H9 (cell line): ENCODE results near the gene ARHGEF2. TPM values are rescaled to one million over a fixed set of nuclear protein-coding genes. Genes with fewer than 3 reads are reported as not detected.
A peak's percentile ranks its signal among the peaks of the same experiment; 100 is the strongest.

Experiments used
- DNase-seq: peaks from one replicate; pipeline ENCODE4 v3.0.0-alpha.2; 2017
- H2AFZ ChIP-seq: one replicate; pipeline ENCODE4 v1.6.1; 2013; ENCODE audit warnings: mild to moderate bottlenecking, low read length, control low read depth, moderate library complexity
- H2AK5ac ChIP-seq: 2 replicates; pipeline ENCODE4 v1.6.1; 2013; ENCODE audit warnings: low read length, control low read depth, mixed read lengths; ENCODE audit not compliant: insufficient read length
- H2BK120ac ChIP-seq: one replicate; pipeline ENCODE4 v1.6.1; 2013; ENCODE audit warnings: low read depth, mild to moderate bottlenecking, low read length, control low read depth, inconsistent platforms; ENCODE audit not compliant: poor library complexity, severe bottlenecking
- H2BK12ac ChIP-seq: 2 replicates; pipeline ENCODE4 v1.6.1; 2013; ENCODE audit warnings: low read length, control low read depth, mixed read lengths, low read depth; ENCODE audit not compliant: insufficient read length
- H2BK15ac ChIP-seq: 2 replicates; pipeline ENCODE4 v1.6.1; 2013; ENCODE audit warnings: low read depth, low read length, control low read depth
- H2BK20ac ChIP-seq: one replicate; pipeline ENCODE4 v1.6.1; 2013; ENCODE audit warnings: low read depth, mild to moderate bottlenecking, low read length, control low read depth, inconsistent platforms; ENCODE audit not compliant: poor library complexity, severe bottlenecking
- H2BK5ac ChIP-seq: 2 replicates; pipeline ENCODE4 v1.6.1; 2013; ENCODE audit warnings: low read length, control low read depth, mixed read lengths; ENCODE audit not compliant: insufficient read length
- H3K14ac ChIP-seq: 2 replicates; pipeline ENCODE4 v1.6.1; 2013; ENCODE audit warnings: low read length, control low read depth; ENCODE audit not compliant: insufficient read depth
- H3K18ac ChIP-seq: 2 replicates; pipeline ENCODE4 v1.6.1; 2013; ENCODE audit warnings: low read depth, mild to moderate bottlenecking, mixed read lengths, low read length, control low read depth; ENCODE audit not compliant: insufficient read length
- H3K23ac ChIP-seq: 2 replicates; pipeline ENCODE4 v1.6.1; 2013; ENCODE audit warnings: low read length, control low read depth, mixed read lengths, low read depth; ENCODE audit not compliant: insufficient read length
- H3K23me2 ChIP-seq: 2 replicates; pipeline ENCODE4 v1.6.1; 2013; ENCODE audit warnings: low read depth, mild to moderate bottlenecking, mixed read lengths, low read length, control low read depth; ENCODE audit not compliant: insufficient read length, poor library complexity, severe bottlenecking
- H3K27ac ChIP-seq: 2 replicates; pipeline ENCODE4 v1.5.1; 2013; ENCODE audit warnings: low read length, control low read depth, mixed read lengths, low read depth; ENCODE audit not compliant: insufficient read length
- H3K27me3 ChIP-seq: 2 replicates; pipeline ENCODE4 v1.6.1; 2013; ENCODE audit warnings: low read length, control low read depth, inconsistent platforms; ENCODE audit not compliant: insufficient read depth
- H3K4ac ChIP-seq: 2 replicates; pipeline ENCODE4 v1.6.1; 2013; ENCODE audit warnings: low read depth, mild to moderate bottlenecking, control low read depth, inconsistent platforms, low read length, moderate library complexity
- H3K4me1 ChIP-seq: 2 replicates; pipeline ENCODE4 v1.6.1; 2013; ENCODE audit warnings: low read length, control low read depth, inconsistent platforms; ENCODE audit not compliant: insufficient read depth
- H3K4me2 ChIP-seq: 2 replicates; pipeline ENCODE4 v1.6.1; 2013; ENCODE audit warnings: low read length, control low read depth, mixed read lengths; ENCODE audit not compliant: insufficient read length, insufficient read depth
- H3K56ac ChIP-seq: 2 replicates; pipeline ENCODE4 v1.6.1; 2013; ENCODE audit warnings: low read depth, mild to moderate bottlenecking, mixed read lengths, low read length, control low read depth; ENCODE audit not compliant: insufficient read length
- H3K79me1 ChIP-seq: 2 replicates; pipeline ENCODE4 v1.6.1; 2013; ENCODE audit warnings: low read depth, mild to moderate bottlenecking, moderate library complexity, low read length, control low read depth, inconsistent platforms; ENCODE audit not compliant: insufficient read depth, poor library complexity, severe bottlenecking
- H3K79me2 ChIP-seq: 2 replicates; pipeline ENCODE4 v1.6.1; 2013; ENCODE audit warnings: low read length, control low read depth, inconsistent platforms; ENCODE audit not compliant: insufficient read depth
- H3K9ac ChIP-seq: 2 replicates; pipeline ENCODE4 v1.6.1; 2013; ENCODE audit warnings: low read length, control low read depth, mixed read lengths; ENCODE audit not compliant: insufficient read length; ENCODE audit errors: extremely low read depth
- H3K9me3 ChIP-seq: one replicate; pipeline ENCODE4 v1.6.1; 2013; ENCODE audit warnings: low read depth, low read length, inconsistent platforms; ENCODE audit not compliant: control insufficient read depth
- H3T11ph ChIP-seq: one replicate; pipeline ENCODE4 v1.6.1; 2013; ENCODE audit warnings: mild to moderate bottlenecking, low read length, control low read depth, inconsistent platforms
- H4K20me1 ChIP-seq: one replicate; pipeline ENCODE4 v1.6.1; 2013; ENCODE audit not compliant: control insufficient read depth, insufficient read length, insufficient read depth
- H4K5ac ChIP-seq: 2 replicates; pipeline ENCODE4 v1.6.1; 2013; ENCODE audit warnings: low read depth, mild to moderate bottlenecking, mixed read lengths, low read length, control low read depth; ENCODE audit not compliant: insufficient read length
- H4K8ac ChIP-seq: replicated peaks from 2 replicates; pipeline ENCODE4 v1.6.1; 2013; ENCODE audit warnings: low read length, control low read depth, mixed read lengths, low read depth; ENCODE audit not compliant: insufficient read length
- H4K91ac ChIP-seq: 2 replicates; pipeline ENCODE4 v1.6.1; 2013; ENCODE audit warnings: low read depth, mild to moderate bottlenecking, moderate library complexity, mixed read lengths, low read length, control low read depth; ENCODE audit not compliant: insufficient read length
- H3K27ac Mint-ChIP-seq, 3 experiments: 2 replicates in 2 of 3; 3 replicates in 1 of 3; pipeline ENCODE4 v1.8.0; 2020 to 2021; ENCODE audit warnings: mixed read lengths in 3 of 3, mild to moderate bottlenecking in 1 of 3, moderate library complexity in 1 of 3
- H3K27me3 Mint-ChIP-seq: 2 replicates; pipeline ENCODE4 v1.8.0; 2021; ENCODE audit warnings: low read depth, mild to moderate bottlenecking, moderate library complexity, mixed read lengths
- H3K36me3 Mint-ChIP-seq, 3 experiments: 2 replicates in 2 of 3; 3 replicates in 1 of 3; pipeline ENCODE4 v1.8.0; 2020 to 2021; ENCODE audit warnings: low read depth in 3 of 3, mixed read lengths in 3 of 3; ENCODE audit not compliant: insufficient read depth in 1 of 3
- H3K4me1 Mint-ChIP-seq, 2 experiments: 2 replicates each; pipeline ENCODE4 v1.8.0; 2020; ENCODE audit warnings: mixed read lengths in 2 of 2
- H3K4me3 Mint-ChIP-seq, 2 experiments: 2 replicates in 1 of 2; 3 replicates in 1 of 2; pipeline ENCODE4 v1.8.0; 2020 to 2021; ENCODE audit warnings: mild to moderate bottlenecking in 2 of 2, mixed read lengths in 2 of 2, moderate library complexity in 1 of 2
- H3K9me3 Mint-ChIP-seq, 2 experiments: 2 replicates in 1 of 2; 3 replicates in 1 of 2; pipeline ENCODE4 v1.8.0; 2020; ENCODE audit warnings: mild to moderate bottlenecking in 2 of 2, mixed read lengths in 2 of 2, moderate library complexity in 1 of 2
- WGBS: extraction: QIAGEN DNeasy Blood & Tissue Kit; methylation state at CpG from one replicate; pipeline ENCODE4 v1.1.7; 2013; ENCODE audit warnings: missing lambda C conversion rate, low lambda C conversion rate, mixed read lengths; ENCODE audit not compliant: insufficient read length; ENCODE audit errors: extremely low coverage; 5-methylcytosine and 5-hydroxymethylcytosine counted together
- total RNA-seq: library from RNA; stranded (reverse); gene quantifications from 2 replicates; pipeline ENCODE4 v1.2.1, GENCODE V29; 2021
- TF ChIP-seq, protein P1 (sequence below): fragments of 200-600 bp; sonication (generic); conservative IDR thresholded peaks from 3 replicates; pipeline ENCODE4 v1.8.0; 2021; ENCODE audit warnings: antibody characterized with exemption, mild to moderate bottlenecking

Gene ARHGEF2
- total RNA-seq, 1 experiment from 2014 or later, result 111 TPM

DNA sequence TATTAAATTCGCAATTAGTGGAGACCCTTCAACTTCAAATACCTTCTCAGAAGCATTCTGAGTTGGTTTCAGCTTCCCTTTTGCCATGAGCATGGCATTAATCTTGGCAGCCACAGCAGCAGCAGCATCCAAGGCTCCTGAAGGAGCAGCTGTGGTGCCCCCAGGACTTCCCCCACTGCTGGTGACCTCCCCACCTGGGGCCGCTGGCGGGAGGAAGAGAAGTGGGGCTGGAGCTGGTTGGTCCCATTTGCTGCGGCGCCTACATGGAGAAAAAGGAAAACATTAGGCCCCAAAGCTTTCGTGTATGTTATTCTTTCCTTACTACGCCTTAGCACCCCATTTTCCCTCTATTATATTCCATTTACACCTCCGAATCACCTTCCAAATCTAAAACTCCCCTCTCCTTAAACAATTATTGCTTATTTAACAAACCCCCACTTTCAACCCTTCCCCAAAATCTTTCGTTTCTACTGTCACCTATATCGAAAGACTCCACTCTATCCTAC lies 44.7 kb downstream of the ARHGEF2 start:
- no peak for DNase-seq
- TF ChIP-seq, protein P1, sequence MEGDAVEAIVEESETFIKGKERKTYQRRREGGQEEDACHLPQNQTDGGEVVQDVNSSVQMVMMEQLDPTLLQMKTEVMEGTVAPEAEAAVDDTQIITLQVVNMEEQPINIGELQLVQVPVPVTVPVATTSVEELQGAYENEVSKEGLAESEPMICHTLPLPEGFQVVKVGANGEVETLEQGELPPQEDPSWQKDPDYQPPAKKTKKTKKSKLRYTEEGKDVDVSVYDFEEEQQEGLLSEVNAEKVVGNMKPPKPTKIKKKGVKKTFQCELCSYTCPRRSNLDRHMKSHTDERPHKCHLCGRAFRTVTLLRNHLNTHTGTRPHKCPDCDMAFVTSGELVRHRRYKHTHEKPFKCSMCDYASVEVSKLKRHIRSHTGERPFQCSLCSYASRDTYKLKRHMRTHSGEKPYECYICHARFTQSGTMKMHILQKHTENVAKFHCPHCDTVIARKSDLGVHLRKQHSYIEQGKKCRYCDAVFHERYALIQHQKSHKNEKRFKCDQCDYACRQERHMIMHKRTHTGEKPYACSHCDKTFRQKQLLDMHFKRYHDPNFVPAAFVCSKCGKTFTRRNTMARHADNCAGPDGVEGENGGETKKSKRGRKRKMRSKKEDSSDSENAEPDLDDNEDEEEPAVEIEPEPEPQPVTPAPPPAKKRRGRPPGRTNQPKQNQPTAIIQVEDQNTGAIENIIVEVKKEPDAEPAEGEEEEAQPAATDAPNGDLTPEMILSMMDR, result no peak
- no peak overlapping the region for H2BK20ac ChIP-seq
- no peak overlapping the region for H4K8ac ChIP-seq
- no peak overlapping the region for H2BK12ac ChIP-seq
- no peak overlapping the region for H4K5ac ChIP-seq
- H3K9ac ChIP-seq, result peak overlapping the region; percentile 97
- H3K23ac ChIP-seq, result no peak overlapping the region
- H3K18ac ChIP-seq, result no peak overlapping the region
- H3K56ac ChIP-seq, result peak overlapping the region; percentile 31
- H3K4me1 Mint-ChIP-seq, result peaks cover 19 to 21% of the 10 kb centered on the region in 2 experiments
- no peaks in the 10 kb centered on the region; the same call in 1 of the 2 replicates for H3K4me1 ChIP-seq
- no peak overlapping the region for H2BK15ac ChIP-seq
- peaks cover 9% of the 10 kb centered on the region for H3K79me1 ChIP-seq
- no peak overlapping the region for H3K27ac Mint-ChIP-seq
- no peaks in the 10 kb centered on the region for H4K20me1 ChIP-seq
- no peak overlapping the region for H2BK120ac ChIP-seq
- H3K9me3 ChIP-seq, result no peaks in the 10 kb centered on the region
- no peak overlapping the region for H3T11ph ChIP-seq
- peaks cover 6% of the 10 kb centered on the region for H3K23me2 ChIP-seq
- peak overlapping the region; percentile 93 for H3K4me2 ChIP-seq
- no peaks in the 10 kb centered on the region for H3K27me3 Mint-ChIP-seq
- no peaks in the 10 kb centered on the region for H3K27me3 ChIP-seq
- no peak overlapping the region for H2AFZ ChIP-seq
- no peaks in the 10 kb centered on the region for H3K9me3 Mint-ChIP-seq
- H3K4me3 Mint-ChIP-seq, result no peak overlapping the region
- H3K14ac ChIP-seq, result peak overlapping the region; percentile 93; the same call in 1 of the 2 replicates
- no peak overlapping the region for H4K91ac ChIP-seq
- H3K4ac ChIP-seq, result peak overlapping the region; percentile 38; the same call in 1 of the 2 replicates
- no peak overlapping the region for H3K27ac ChIP-seq
- H2BK5ac ChIP-seq, result peak overlapping the region; percentile 88
- H3K79me2 ChIP-seq, result peaks cover 19% of the 10 kb centered on the region; the same call in 1 of the 2 replicates
- WGBS, result 100% methylated on average over 4 of the region's 10 CpGs
- no peak overlapping the region for H2AK5ac ChIP-seq
- peaks cover 25 to 33% (median 28%) of the 10 kb centered on the region in 3 experiments for H3K36me3 Mint-ChIP-seq
